Measurements from ENCODE around the gene NEK1.
"Not testable (repeated sequence)": the region's sequence is repeated elsewhere in the genome, so short reads cannot be mapped to it uniquely, and the experiment has no call there.

DNA sequence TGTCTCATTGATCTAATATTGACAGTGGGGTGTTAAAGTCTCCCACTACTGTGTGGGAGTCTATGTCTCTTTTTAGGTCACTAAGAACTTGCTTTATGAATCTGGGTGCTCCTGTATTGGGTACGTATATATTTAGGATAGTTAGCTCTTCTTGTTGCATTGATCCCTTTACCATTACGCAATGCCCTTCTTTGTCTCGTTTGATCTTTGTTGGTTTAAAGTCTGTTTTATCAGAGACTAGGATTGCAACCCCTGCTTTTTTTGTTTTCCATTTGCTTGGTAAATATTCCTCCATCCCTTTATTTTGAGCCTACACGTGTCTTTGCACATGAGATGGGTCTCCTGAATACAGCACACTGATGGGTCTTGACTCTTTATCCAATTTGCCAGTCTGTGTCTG lies 65.8 kb downstream of the NEK1 start:
- TF ChIP-seq CTCF, POLR2A (IDR thresholded peaks at IDR 0.05): not testable (repeated sequence)
